Transverse colon (tissue), 4 donors: ENCODE data around the gene SLC5A5.

Experiments
- POLR2A ChIP-seq: fragments of 450-650 bp; IDR thresholded peaks from one replicate; pipeline ENCODE4 v1.6.1; 2016; ENCODE audit warnings: antibody characterized with exemption, mild to moderate bottlenecking, moderate library complexity
- POLR2AphosphoS5 ChIP-seq, 3 donors: sonication (generic); formaldehyde crosslinking; IDR thresholded peaks; one replicate each; pipeline ENCODE4 v1.6.1; 2016; ENCODE audit warnings: antibody characterized with exemption in 3 of 3
- TF ChIP-seq, protein P1 (sequence below), 5 experiments: fragments of 200-600 bp in 3 of 5; fragments of 450-650 bp in 2 of 5; sonication (generic) in 3 of 5; IDR thresholded peaks; 1 replicate in 2 of 5; 2 replicates in 3 of 5; pipeline ENCODE4 v1.5.1; 2016 to 2017; ENCODE audit warnings: antibody characterized with exemption in 5 of 5, inconsistent platforms in 3 of 5, mild to moderate bottlenecking in 2 of 5, moderate library complexity in 1 of 5

DNA sequence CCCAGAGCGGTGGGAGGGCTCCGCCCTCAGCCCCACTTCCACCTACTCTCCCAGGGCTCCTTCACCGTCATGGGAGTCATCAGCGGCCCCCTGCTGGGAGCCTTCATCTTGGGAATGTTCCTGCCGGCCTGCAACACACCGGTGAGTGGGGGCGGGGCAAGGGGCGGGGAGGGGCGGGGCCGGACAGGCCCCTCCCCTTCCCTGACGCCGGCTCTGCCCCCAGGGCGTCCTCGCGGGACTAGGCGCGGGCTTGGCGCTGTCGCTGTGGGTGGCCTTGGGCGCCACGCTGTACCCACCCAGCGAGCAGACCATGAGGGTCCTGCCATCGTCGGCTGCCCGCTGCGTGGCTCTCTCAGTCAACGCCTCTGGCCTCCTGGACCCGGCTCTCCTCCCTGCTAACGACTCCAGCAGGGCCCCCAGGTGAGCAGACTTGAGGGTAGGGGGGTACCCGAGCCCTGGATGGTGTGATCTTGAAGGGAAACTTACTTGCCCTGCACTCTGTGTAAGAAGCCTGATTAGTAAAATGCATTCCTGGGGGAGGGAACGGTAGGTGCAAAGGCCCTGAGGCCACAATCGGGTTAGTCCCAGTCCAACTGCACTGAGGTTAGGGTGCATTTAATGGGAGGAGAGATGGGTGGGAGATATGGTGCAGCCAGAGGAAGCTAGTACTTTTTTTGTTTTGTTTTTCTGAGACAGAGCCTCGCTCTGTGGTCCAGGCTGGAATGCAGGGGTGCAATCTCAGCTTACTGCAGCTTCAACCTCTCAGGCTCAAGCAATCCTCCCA, 12.1 kb downstream of the SLC5A5 start:
- TF ChIP-seq POLR2A (no peak), POLR2AphosphoS5 (IDR thresholded peaks at IDR 0.05) (no peak)
- TF ChIP-seq, protein P1, sequence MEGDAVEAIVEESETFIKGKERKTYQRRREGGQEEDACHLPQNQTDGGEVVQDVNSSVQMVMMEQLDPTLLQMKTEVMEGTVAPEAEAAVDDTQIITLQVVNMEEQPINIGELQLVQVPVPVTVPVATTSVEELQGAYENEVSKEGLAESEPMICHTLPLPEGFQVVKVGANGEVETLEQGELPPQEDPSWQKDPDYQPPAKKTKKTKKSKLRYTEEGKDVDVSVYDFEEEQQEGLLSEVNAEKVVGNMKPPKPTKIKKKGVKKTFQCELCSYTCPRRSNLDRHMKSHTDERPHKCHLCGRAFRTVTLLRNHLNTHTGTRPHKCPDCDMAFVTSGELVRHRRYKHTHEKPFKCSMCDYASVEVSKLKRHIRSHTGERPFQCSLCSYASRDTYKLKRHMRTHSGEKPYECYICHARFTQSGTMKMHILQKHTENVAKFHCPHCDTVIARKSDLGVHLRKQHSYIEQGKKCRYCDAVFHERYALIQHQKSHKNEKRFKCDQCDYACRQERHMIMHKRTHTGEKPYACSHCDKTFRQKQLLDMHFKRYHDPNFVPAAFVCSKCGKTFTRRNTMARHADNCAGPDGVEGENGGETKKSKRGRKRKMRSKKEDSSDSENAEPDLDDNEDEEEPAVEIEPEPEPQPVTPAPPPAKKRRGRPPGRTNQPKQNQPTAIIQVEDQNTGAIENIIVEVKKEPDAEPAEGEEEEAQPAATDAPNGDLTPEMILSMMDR (IDR thresholded peaks at IDR 0.05) = no peak
